ENCODE data around the gene AKAP9. TPM values are rescaled to one million over a fixed set of nuclear protein-coding genes. Genes with fewer than 3 reads are reported as not detected.
"Not testable (repeated sequence)": the region's sequence is repeated elsewhere in the genome, so short reads cannot be mapped to it uniquely, and the experiment has no call there.

AKAP9 gene
- total and polyA plus RNA-seq, 4 donors: 14.6 to 97.7 (median 57.0) TPM

GRCh38 chr7:92100534-92100933 lies 159.9 kb downstream of the AKAP9 start:
- no peak for TF ChIP-seq HNF4G (IDR thresholded peaks at IDR 0.05)
- no peak for TF ChIP-seq HNF4A (conservative IDR thresholded peaks at IDR 0.05)
- TF ChIP-seq TAF1 (conservative IDR thresholded peaks at IDR 0.05): no peak
- no peak for TF ChIP-seq CTCF (IDR thresholded peaks at IDR 0.05; ENCODE audit: low read depth, low read length, missing input control)
- no peak for TF ChIP-seq SP1 (IDR thresholded peaks at IDR 0.05)
- TF ChIP-seq MAX (IDR thresholded peaks at IDR 0.05): no peak
- TF ChIP-seq EGR1 (IDR thresholded peaks at IDR 0.05; ENCODE audit: low read depth in 2 of 2): no peak
- no peak for TF ChIP-seq RXRA (IDR thresholded peaks at IDR 0.05)
- TF ChIP-seq YY1 (IDR thresholded peaks at IDR 0.05): no peak
- TF ChIP-seq NR2F2 (IDR thresholded peaks at IDR 0.05): no peak
- TF ChIP-seq JUND (IDR thresholded peaks at IDR 0.05): no peak
- TF ChIP-seq FOXA1 (IDR thresholded peaks at IDR 0.05): no peak
- TF ChIP-seq ATF3 (IDR thresholded peaks at IDR 0.05): no peak
- TF ChIP-seq GABPA (IDR thresholded peaks at IDR 0.05 in 1 of 2, conservative IDR thresholded peaks at IDR 0.05 in 1 of 2): no peak
- WGBS: 94% methylated on average over 1 of the region's 1 CpG
- H3K36me3 ChIP-seq (ENCODE audit: control insufficient read depth in 4 of 4, insufficient read depth in 3 of 4, low read depth in 1 of 4, low read length in 3 of 4): peaks cover 16 to 79% (median 67%) of the 10 kb centered on the region in 4 donors

GRCh38 chr7:92102862-92103261 lies 162.2 kb downstream of the AKAP9 start:
- not testable (repeated sequence) for H3K27ac ChIP-seq (ENCODE audit: low read depth in 1 of 2, low read length in 2 of 2); DNase-seq (ENCODE audit: low spot score); H3K4me3 ChIP-seq (ENCODE audit: low read depth in 1 of 3, low read length in 3 of 3); H3K4me1 ChIP-seq (ENCODE audit: control insufficient read depth in 4 of 4, insufficient read depth in 4 of 4, low read length in 3 of 4); H3K27me3 ChIP-seq (ENCODE audit: control insufficient read depth in 4 of 4, insufficient read depth in 4 of 4, low read length in 3 of 4); H3K9me3 ChIP-seq (ENCODE audit: control insufficient read depth in 4 of 4, low read length in 3 of 4); H3K9ac ChIP-seq (ENCODE audit: low read depth in 1 of 2, low read length in 2 of 2)
- 98% methylated on average over 5 of the region's 5 CpGs for WGBS
- peaks cover 13 to 78% (median 61%) of the 10 kb centered on the region in 4 donors for H3K36me3 ChIP-seq (ENCODE audit: control insufficient read depth in 4 of 4, insufficient read depth in 3 of 4, low read depth in 1 of 4, low read length in 3 of 4)

More at GRCh38 chr7:92100534-92100933, 159.9 kb downstream of the AKAP9 start:
- no peaks in the 10 kb centered on the region for H3K27me3 ChIP-seq (ENCODE audit: control insufficient read depth in 4 of 4, insufficient read depth in 4 of 4, low read length in 3 of 4)
- no peak overlapping the region for H3K4me3 ChIP-seq (ENCODE audit: low read depth in 1 of 3, low read length in 3 of 3)
- H3K9ac ChIP-seq (ENCODE audit: low read depth in 1 of 2, low read length in 2 of 2): no peak overlapping the region
- no peak overlapping the region for H3K27ac ChIP-seq (ENCODE audit: low read depth in 1 of 2, low read length in 2 of 2)
- no peaks in the 10 kb centered on the region for H3K4me1 ChIP-seq (ENCODE audit: control insufficient read depth in 4 of 4, insufficient read depth in 4 of 4, low read length in 3 of 4)
- DNase-seq (ENCODE audit: low spot score): no peak
- H3K9me3 ChIP-seq (ENCODE audit: control insufficient read depth in 4 of 4, low read length in 3 of 4): no peaks in the 10 kb centered on the region

- H3K27ac ChIP-seq (ENCODE audit: low read depth in 1 of 2, low read length in 2 of 2): no peak overlapping the region
- no peaks in the 10 kb centered on the region for H3K9me3 ChIP-seq (ENCODE audit: control insufficient read depth in 4 of 4, low read length in 3 of 4)
- no peak overlapping the region for H3K9ac ChIP-seq (ENCODE audit: low read depth in 1 of 2, low read length in 2 of 2)
- WGBS: 95% methylated on average over 8 of the region's 8 CpGs
- no peaks in the 10 kb centered on the region for H3K27me3 ChIP-seq (ENCODE audit: control insufficient read depth in 4 of 4, insufficient read depth in 4 of 4, low read length in 3 of 4)
- TF ChIP-seq REST (IDR thresholded peaks at IDR 0.05) (no peak), CTCF (IDR thresholded peaks at IDR 0.05; ENCODE audit: low read depth, low read length, missing input control) (no peak), TAF1 (conservative IDR thresholded peaks at IDR 0.05) (no peak), EGR1 (IDR thresholded peaks at IDR 0.05; ENCODE audit: low read depth in 2 of 2) (no peak), RXRA (IDR thresholded peaks at IDR 0.05) (no peak), FOXA2 (IDR thresholded peaks at IDR 0.05) (no peak), JUND (IDR thresholded peaks at IDR 0.05) (no peak), ATF3 (IDR thresholded peaks at IDR 0.05) (no peak), GABPA (IDR thresholded peaks at IDR 0.05 in 1 of 2, conservative IDR thresholded peaks at IDR 0.05 in 1 of 2) (no peak), SP1 (IDR thresholded peaks at IDR 0.05) (no peak), HNF4A (conservative IDR thresholded peaks at IDR 0.05) (no peak), HNF4G (IDR thresholded peaks at IDR 0.05) (no peak), FOXA1 (IDR thresholded peaks at IDR 0.05) (no peak), MAX (IDR thresholded peaks at IDR 0.05) (no peak), YY1 (IDR thresholded peaks at IDR 0.05) (no peak), NR2F2 (IDR thresholded peaks at IDR 0.05) (no peak)
- H3K4me3 ChIP-seq (ENCODE audit: low read depth in 1 of 3, low read length in 3 of 3): no peak overlapping the region
- H3K36me3 ChIP-seq (ENCODE audit: control insufficient read depth in 4 of 4, insufficient read depth in 3 of 4, low read depth in 1 of 4, low read length in 3 of 4): peaks cover 12 to 58% (median 41%) of the 10 kb centered on the region in 4 donors
- no peaks in the 10 kb centered on the region for H3K4me1 ChIP-seq (ENCODE audit: control insufficient read depth in 4 of 4, insufficient read depth in 4 of 4, low read length in 3 of 4)
- DNase-seq (ENCODE audit: low spot score): no peak
These were observed 168.2 kb downstream of the AKAP9 start for GRCh38 chr7:92108821-92109220.
